Embryonic facial prominence (tissue), 1 donor: ENCODE measurements around the gene NRDE2.
"Not testable (repeated sequence)": the region's sequence is repeated elsewhere in the genome, so short reads cannot be mapped to it uniquely, and the experiment has no call there.

Experiments
- DNase-seq: peaks from one replicate; pipeline ENCODE4 v3.0.0-alpha.2; 2016; ENCODE audit errors: extremely low spot score

Gene NRDE2

DNA sequence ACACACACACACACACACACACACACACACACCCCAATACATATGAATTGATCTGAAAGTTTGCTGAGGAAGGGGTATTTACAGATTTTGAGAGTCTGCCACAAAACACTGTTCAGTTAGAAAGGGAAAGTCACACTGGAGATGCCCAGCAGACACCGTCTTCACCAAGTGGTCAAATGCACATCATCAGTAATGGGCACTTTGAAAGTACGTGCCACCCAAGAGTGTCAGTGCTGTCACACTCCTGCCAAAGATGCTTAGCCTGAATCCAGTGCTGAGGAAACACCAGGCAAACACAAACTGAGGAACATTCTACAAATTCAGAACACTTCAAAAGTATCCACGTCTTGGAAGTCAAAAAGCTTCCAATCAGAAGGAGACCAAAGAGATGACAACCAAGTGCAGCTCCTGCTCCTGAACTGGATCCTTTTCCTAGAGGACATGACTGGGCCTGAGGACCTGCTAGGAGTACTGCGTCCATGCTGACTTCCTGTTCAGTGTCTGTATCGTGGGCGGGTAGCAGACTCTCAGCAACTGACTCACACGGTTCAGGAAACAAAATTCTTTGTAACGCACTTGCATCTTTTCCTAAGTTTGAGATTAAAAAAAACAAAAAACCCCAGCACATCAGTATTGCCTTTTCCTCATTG lies 56.8 kb downstream of the NRDE2 start:
- DNase-seq: no peak

DNA sequence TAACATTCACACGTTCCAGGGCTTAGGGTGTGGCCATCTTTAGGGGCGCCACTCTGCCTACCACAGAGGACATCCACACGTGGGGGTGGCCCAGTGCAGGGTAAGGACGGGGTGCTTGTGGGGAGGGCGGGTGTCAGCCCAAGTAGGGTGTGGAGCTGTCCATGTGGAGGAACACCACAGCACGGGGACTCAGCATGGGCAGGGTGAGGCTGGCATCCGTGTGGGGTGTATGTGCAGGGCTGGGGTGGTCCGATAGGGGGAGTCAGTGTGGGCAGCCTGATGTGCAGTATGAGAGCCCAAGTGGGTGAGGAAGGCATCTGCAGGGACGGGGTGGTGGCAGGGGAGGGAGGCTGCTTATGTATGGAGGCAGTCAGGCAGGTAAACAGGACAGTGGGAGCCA lies 57.7 kb downstream of the NRDE2 start:
- DNase-seq: no peak

- no peak for DNase-seq
These were observed 58.2 kb downstream of the NRDE2 start for GRCh38 chr14:90273532-90273931.

GRCh38 chr14:90272523-90272922 lies 59.2 kb downstream of the NRDE2 start:
- DNase-seq: no peak

- DNase-seq: no peak
These were observed 63.3 kb downstream of the NRDE2 start for GRCh38 chr14:90268420-90268819.

DNA sequence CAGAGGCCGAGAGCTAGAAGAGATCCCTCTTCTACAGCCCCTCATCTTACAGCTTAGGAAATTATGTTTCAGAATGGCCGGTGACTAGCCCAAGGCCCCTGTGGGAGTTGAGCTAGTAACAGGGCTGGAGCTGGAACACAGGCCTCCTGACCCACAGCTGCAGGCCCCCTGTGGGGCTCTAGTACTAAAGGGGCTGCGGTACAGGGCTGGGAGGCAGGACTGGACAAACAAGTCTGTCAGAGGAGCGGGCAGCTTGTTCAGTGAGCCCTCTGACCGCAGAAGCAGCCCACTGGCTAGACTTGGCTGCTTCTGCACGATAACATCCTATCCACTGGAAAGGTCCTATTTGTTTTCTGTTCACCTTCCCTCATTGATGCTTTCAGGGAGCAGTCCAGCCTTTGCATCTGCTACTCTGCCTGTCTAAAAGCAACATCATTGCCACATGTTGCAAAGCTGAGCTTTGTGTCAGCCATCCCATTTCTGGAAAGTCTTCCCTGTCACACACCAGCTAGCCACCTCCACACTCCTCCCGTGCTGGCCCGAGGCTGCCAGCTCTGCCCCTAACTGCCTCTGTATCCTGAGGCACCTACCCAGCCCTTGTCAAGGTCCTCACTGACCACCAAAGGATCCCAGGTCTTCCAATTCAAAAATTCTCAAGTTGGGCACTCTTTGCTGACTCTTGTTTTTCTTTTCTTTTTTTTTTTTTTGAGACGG lies 65.1 kb downstream of the NRDE2 start:
- DNase-seq: no peak

DNA sequence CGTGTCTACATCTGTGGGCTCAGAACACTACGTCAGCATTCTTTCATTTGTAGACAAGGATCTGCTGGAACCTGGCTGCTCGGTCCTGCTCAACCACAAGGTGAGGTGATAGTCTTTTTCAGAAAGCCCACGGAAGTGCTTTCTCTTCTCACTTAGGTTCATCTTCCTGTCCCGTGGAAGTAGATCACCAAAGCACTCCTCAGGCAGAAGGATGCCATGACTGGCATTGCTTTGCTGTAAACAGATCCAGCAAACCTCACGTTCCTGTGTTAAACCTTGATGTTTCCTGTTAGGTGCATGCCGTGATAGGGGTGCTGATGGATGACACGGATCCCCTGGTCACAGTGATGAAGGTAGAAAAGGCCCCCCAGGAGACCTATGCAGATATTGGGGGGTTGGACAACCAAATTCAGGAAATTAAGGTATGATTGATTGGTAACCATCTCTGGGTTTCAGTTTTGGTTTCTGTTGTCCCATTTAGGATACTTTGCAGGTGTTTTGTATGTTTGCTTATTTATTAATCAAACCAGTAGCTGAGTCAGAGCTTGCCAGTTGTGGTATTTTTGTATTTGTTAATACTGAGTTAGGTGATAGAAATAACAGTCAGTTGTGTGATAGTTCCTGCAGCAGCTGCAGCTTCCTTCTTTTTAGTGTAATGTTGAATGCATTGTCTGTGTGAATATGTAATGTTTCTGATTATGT lies 67.8 kb downstream of the NRDE2 start:
- no peak for DNase-seq

DNA sequence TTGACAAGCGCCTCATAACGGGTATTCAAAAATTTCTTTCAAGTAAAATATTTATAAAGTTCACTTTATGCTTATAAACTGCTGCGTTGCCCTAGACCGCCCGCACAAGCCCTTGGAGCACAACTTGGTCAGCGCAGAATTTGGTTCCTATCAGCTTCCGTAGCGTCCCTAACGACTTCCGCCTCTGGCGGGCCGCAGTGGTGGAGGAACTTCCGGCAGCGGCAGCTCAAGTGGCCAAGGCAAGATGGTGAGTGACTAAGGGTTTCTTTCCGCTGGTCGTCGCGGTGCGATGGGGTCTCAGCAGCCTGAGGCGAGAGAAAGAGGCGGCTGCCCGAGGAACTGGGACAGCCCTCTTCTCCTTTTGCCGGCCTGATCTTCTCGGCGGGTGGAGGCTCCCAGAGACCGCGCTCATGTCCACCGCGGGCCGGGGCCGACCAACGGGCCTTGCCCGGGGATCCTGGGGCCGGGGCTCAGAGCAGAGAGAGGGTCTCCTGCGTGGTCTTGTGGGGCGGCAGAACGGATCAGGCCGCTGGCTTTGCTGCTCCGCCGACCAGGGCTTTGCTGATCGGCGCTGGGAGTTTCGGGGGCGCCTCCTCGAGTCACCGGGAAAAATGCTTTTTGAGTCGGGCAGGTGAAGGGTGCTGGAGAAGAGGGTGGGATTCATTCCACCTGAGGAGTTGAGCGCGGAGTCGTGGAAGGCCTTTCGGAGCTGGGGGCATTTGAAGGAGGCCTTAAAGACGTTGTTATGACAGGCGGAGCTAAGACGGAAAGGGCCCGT lies 75.2 kb downstream of the NRDE2 start, which contains the start of gene PSMC1:
PSMC1 (plus strand) TSS at position 200 of the 778 bp plus-strand sequence; CDS start at position 245, 45 bp downstream.
- peak; percentile 89 for DNase-seq

- no peak for DNase-seq
These were observed 75.9 kb downstream of the NRDE2 start for GRCh38 chr14:90255871-90256270.

- DNase-seq: no peak
These were observed 77.9 kb downstream of the NRDE2 start for GRCh38 chr14:90253826-90254225.

DNA sequence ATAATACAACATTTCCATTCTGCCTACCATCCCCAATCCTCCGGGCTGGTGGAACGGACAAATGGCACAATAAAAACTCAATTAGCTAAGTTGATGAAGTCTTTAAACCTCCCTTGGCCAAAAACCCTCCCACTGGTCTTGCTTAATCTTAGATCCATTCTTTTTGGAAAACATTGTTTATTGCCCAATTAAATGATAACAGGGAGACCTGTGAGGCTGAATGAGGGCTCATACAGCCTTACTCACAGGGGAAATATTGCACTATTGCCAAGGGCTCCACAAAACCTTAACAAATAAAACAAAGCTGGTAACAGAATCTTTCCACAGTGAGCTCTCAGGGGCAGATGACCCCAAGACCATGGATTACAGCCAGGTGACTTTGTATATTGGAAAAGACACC lies 83.1 kb downstream of the NRDE2 start:
- DNase-seq: no peak

GRCh38 chr14:90247441-90247840 lies 84.3 kb downstream of the NRDE2 start:
- not testable (repeated sequence) for DNase-seq

DNA sequence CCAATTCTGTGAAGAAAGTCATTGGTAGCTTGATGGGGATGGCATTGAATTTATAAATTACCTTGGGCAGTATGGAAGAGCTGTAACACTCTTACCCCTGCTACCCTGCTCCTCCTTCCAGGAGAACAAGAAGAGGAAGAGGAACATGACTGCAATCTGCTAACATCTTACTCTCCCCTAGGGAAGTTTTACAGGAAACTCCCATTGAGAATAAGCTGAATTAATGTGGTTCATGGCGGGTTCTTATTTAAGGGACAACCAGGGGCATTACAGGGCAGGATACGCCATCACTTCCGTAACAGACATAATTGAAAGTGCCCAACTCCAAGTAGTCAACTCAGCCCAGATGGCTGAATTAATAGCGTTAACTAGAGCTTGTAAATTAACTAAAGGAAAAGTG lies 84.8 kb downstream of the NRDE2 start:
- DNase-seq: no peak

- DNase-seq: no peak
These were observed 89.3 kb downstream of the NRDE2 start for GRCh38 chr14:90242444-90242843.

GRCh38 chr14:90239139-90239538 lies 92.6 kb downstream of the NRDE2 start:
- DNase-seq: no peak

GRCh38 chr14:90235179-90235976 lies 96.4 kb downstream of the NRDE2 start:
- DNase-seq: no peak

- not testable (repeated sequence) for DNase-seq
These were observed 101.8 kb downstream of the NRDE2 start for GRCh38 chr14:90229942-90230341.

DNA sequence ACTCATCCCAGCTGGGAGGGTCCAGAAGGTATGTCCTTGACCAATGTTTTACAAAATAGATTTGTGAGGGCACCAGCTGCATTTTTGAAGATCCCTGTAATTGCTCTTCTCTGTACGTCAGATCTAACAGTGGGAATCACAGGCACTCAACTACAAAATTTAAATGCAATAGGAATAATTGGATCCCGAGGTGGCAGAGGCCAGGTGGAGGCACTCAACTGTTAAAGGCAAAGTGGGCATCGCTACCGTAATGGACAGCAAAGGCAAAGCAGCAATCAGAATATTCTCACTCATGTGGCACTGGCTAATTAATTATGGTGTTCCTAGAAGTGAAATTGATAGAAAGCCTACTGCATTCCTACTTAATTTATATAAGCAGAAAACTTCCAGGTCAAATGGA lies 103.3 kb downstream of the NRDE2 start:
- no peak for DNase-seq
